ENCODE results near the gene RUBCNL. TPM values are rescaled to one million over a fixed set of nuclear protein-coding genes. Genes with fewer than 3 reads are reported as not detected.

Gene RUBCNL
- total and polyA plus RNA-seq, 9 of the 15 experiments (the other 6 are each of a cell fraction or from before 2014, with no cell fraction given): 0.04 to 0.35 (median 0.12) TPM; not detected in 3

GRCh38 chr13:46389457-46390451 lies 2.7 kb upstream of the RUBCNL start (continued):
- TF ChIP-seq CLOCK (CRISPR knock-in tag; IDR thresholded peaks at IDR 0.05; ENCODE audit: borderline replicate concordance): no peak
- no peak for TF ChIP-seq ZNF592 (IDR thresholded peaks at IDR 0.05)
- no peak for TF ChIP-seq AFF1 (IDR thresholded peaks at IDR 0.05; ENCODE audit: low read depth in 1 of 2, partially characterized antibody in 2 of 2)
- no peak for TF ChIP-seq MCM2 (IDR thresholded peaks at IDR 0.05; ENCODE audit: low read depth)
- TF ChIP-seq MNT (conservative IDR thresholded peaks at IDR 0.05): no peak
- TF ChIP-seq ETV1 (tag; conservative IDR thresholded peaks at IDR 0.05; ENCODE audit: low read depth): no peak
- TF ChIP-seq ZZZ3 (IDR thresholded peaks at IDR 0.05): no peak

Data from K562 (cell line).